HG03342 (cell line): Measurements from ENCODE around the gene TBL1X.
"Not testable (repeated sequence)": the region's sequence is repeated elsewhere in the genome, so short reads cannot be mapped to it uniquely, and the experiment has no call there.

Experiments used
- ATAC-seq: cut with Tn5 transposase; IDR thresholded peaks from one replicate; pipeline ENCODE4 v1.9.1; 2021; ENCODE audit warnings: mild to moderate bottlenecking, moderate library complexity; ENCODE audit not compliant: unreplicated experiment

TBL1X gene

DNA sequence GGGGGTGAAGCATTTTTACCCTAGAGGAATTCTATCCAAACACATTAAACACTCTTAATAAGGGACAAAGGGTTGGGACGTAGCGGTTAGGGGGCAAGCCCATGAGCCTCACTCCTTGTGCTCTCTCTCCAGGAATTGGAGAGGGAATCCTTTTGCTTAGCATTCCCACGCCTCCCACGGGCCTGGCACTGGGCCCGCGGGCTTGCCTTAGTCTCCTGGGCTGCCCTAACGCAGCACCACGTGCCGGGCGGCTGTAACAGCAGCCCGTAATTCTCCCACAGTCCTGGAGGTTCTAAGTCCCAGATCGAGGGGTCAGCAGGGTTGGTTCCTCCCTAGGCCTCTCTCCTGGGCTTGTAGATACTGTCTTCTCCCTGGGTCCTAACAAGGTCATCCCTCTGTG, 67.5 kb downstream of the TBL1X start:
- no peak for ATAC-seq

DNA sequence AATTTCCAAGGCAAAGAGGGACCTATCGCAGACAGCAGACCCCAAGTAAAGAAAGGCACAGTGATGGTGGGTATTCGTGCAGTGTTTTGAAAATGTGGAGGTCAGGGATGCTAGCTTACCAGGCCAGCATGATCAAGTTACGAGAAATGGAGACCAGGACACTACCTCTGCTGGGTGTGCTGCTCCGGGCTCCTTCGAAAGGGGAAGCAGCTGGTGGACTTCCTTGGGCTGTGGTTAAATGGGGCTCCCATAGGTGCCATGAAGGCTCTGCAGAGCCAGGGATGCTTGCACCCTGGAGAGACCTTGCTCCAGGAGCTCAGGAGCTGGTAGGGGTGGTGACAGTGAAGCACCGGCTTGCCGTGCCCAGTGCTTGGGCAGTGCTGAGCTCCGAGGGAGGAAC, 68.8 kb downstream of the TBL1X start:
- ATAC-seq: no peak

DNA sequence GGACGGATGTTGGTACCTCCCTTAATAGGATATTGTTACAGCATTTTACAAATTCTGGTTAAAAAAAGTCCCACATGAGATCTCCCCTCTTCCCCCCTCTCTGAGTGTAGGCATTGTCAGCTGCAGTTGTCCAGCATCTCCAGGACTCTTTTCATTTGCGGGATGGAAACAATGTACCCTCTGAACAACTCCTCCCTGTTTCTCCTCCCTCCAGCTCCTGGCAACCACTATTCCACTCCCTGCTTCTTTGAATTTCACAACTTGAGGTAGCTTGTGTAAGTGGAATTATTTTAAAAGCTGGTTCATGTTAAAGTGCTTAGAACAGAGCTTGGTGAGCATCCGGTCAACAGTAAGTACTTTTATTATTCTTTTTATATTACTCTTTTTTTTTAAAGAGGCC, 69.8 kb downstream of the TBL1X start:
- ATAC-seq: no peak

DNA sequence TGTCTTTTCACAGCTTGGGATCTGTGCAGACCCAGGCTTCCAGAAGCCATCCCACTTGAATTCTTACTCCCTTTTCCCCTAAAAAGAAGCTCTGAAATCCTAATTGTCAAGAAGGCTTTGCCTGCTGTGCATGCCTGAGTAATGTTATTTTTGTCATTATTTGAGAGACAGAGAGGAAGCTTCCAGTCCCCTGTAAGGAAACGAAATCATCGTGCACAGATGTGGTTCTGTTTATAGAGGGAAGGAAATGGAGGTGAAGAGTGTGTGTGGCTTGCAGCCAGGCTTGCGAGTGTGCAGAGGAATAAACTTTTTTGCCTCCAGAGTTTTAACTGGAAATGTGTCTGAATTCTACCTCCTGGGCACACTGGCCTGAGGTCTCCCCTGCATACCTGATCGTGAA, 70.2 kb downstream of the TBL1X start:
- ATAC-seq: no peak

DNA sequence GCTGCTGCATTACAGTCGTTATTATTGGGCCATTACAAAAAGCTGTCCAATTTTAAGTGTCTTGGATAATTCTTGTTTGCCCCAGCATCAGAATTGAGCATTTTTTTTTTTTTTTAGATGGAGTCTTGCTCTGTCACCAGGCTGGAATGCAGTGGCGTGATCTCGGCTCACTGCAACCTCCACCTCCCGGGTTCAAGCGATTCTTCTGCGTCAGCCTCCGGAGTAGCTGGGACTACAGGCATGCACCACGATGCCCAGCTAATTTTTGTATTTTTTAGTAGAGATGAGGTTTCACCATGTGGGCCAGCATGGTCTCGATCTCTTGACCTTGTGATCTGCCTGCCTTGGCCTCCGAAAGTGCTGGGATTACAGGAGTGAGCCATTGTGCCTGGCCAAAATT, 71.3 kb downstream of the TBL1X start:
- not testable (repeated sequence) for ATAC-seq

DNA sequence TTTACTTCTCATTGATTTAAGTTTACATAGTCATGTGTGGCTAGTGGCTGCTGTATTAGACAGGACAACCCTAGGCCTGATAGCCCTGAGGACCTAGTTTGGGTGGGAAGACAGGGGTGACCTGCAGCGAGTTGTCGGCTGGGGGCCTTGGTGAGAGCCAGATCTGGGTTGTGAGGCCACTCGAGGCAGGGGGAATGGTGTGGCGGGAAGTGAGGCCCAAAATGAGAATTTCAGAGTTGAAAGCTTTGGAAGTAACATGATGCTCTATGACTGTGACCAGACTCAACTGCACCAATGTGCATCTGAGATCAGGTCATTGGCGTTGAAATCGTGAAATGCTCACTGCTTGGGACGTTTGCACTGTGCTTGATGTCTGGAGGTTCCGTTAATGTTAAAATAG, 72.9 kb downstream of the TBL1X start:
- no peak for ATAC-seq

DNA sequence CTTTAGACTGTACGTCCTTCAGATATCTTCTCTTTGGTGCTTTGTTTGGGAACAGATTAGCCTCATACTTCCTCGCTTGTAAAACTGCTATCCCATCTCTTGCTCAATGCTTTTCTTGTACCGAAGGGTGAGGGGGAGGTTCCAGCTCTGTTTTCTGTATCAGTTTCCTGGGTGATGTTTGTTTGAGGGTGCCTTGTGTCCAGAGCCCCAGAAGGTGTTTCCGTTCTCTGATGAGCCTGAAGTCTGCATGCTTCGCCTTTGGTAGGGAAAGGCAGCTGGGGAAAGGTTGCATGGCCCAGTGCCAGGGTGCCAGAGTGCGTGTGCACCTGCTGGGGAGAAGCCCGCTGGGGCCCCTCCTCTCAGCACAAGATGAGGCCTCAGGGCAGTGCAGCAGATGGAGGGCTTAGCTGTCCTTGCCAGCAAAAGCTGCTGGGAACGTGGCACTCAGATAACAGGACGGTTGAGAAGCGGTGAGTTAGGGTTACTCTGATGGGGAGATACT, 73.7 kb downstream of the TBL1X start:
- no peak for ATAC-seq

DNA sequence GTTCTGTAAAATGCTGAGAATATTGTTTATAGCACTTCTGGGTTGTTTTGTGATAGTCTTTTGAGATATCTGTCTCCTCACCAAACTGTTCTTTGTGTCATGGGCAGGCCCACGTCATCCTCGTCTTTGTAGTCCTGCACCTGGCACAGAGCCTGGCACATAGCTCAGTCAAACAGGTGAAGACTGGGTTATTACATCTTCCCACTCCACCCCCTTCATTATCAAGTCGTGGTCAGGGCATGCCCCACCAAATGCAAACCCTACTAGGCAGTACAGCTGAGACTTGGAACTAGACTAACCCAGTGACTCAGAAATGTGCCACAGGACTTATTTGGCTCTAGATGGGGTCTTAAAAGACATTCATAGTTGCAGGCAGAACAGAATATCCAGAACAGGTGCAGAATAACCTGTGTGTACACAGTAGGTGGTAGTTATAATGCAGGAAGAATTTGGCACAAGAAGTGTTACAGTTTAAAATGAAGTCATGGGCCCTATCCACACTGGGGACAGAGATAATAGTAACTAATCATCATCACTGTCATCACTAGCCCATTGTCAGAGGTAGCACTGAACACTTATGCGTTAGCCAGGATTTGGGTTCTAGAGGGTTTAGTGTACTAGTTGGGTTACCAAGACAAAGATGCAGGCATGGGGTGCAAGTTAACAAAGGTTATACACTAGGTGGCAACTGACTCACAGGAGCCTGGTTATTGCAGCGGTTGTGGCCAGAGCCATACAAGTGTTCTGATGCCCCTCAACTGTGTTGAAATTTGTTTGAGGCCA, 74.9 kb downstream of the TBL1X start:
- no peak for ATAC-seq

DNA sequence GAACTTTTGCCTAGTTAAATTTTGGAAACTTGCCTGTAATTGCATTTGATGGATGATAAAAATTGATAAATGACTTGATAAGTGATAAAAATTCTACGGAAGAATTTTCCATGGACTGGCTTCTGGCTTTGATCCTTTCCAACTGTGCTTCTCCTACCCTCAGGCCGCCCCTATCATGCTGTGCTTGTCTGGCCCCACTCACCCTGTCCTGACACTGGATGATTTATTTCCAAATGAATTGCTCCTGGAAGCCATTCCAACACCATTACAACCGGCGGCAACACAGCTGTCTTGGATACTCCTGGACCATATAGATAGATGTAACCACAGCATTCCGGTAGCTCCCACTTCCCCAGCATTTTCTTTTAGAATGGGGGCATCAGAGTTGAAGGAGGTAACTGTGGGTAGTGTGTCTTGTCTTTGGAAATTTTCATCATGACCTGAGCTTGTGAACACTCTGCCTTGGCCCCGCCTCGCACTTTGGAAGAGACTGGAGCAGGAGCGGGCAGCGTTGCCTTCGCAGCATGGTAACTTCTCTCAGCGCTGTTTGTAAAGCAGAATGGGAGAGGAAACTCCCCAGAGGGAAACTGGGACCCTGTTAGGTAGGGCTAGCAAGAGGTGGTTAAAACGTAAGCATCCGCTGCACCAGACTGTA, 77.4 kb downstream of the TBL1X start:
- no peak for ATAC-seq

DNA sequence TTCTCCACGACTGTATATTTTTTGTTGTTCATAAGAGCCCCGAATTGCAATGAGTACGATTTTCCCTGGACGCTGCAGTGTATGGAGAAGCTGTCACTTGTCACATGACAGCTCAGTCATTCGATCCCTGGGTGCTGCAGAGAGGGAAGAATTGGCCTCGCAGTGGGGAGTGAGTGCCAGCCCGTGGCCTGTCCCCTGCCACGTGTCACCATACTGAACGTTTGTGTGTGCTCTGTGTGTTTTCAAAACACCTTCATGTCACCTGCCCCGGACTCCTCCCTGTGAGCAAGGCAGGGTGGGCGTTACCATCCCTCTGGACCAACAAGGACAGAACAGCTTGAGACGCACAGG, 77.9 kb downstream of the TBL1X start:
- no peak for ATAC-seq

DNA sequence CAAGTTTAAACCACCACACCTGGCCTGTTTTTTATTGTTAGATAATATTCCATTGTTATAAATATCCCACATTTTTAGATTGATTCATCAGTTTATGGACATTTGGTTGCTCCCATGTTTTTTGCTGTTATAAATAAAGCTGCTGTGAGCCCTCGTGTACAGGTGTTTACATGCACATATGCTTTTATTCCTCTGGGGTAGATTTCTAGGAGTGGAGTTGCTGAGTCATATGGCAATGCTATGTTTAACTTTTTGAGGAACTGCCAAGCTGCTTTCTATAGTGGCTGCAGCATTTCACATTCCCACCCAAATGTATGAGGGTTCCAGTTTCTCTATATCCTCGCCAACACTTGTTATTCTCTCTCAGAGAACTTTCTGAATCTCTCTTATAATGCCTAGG, 90.5 kb downstream of the TBL1X start:
- no peak for ATAC-seq

DNA sequence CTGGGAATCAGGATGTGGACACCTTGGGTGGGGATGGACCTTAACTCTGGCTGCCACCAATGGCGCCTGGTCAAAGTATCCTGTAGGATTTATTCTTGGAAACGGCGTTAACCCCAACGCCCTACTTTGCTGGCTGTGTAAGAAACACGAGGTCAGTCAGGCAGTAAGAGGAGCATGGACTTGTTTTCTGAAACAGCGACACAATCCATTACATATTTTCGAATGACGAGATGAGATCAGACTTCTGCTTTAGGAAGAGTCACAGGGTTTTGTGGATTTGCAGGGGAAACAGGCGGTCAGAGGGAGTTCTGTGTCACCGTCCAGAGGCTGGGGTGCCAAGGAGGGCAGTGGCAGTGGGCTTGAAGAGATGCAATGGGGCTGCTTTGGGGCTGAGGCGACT, 92.2 kb downstream of the TBL1X start:
- ATAC-seq: no peak

DNA sequence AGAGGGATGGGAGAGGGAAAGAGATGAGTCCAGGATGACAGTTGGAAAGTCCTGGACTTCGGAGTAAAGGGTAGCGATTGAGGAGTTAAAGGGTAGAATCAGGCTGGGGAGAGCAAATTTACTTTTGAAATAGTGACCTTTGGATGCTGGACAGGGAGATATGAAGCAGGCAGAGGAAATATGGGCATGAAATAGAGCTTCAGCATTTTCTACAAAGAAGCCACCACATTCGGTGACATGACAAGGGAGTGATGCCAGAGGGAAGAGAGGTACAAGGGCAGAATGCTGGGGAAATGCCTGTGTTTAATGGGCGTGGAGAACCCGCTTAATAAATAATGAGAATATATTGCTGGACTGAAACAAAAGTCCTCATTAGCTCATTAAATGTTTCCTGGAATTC, 92.7 kb downstream of the TBL1X start:
- ATAC-seq: no peak

DNA sequence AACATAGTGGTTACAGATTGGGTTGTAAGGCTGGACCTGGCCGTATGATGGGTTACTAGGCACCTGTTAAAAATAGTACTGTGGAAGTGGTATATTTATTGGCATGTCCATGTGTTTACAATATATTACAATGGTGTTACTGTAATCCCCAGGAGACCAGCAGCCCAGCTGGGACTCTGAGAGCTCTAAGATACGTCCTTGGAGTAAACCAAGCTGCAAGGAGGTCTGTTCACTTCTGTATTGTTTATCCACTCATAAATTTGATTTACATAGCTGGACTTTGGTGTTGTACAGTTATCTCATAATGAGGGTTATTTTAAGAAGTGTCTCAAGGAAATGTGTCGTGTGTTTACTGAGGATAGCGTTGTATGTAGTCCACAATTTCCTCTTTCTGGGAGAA, 93.8 kb downstream of the TBL1X start:
- ATAC-seq: no peak

DNA sequence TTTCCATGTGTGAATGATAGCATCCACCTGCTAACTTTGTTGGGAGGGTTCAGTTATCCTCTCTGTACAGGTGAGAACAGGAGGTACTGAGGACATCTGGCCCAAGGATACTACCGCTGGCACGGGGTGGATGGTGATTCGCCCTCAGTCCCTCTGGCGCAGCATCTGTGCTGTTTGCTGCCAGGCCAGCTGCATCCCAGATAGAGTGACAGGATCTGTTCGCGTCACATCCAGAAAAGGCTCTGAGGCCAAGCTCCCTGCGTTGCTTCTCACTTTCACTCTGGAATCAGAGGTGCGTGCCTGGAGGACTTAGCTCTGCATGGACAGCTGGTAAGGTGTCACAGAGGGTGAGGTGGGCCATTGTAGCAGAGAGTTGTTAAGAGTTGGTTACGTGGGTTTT, 95.4 kb downstream of the TBL1X start:
- no peak for ATAC-seq

DNA sequence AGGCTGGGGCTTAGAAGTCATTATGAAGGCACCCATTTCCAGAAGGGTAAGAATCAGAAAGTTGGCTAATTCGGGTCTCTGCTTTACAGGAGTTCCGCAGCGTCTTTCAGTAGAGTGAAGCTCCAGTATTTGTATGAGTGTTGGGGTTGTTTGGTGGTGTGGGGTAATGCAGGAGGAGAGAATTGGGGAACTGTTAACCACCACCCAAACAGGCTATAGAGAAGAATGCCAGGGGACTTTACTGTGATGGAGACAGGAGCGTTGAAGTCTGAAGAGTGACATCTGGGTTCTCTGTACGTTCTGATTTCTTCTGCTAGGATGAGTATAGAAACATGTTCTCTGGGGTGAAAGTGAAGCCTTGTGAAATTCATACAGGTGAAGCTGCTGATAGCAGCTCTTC, 96.3 kb downstream of the TBL1X start:
- ATAC-seq: no peak

DNA sequence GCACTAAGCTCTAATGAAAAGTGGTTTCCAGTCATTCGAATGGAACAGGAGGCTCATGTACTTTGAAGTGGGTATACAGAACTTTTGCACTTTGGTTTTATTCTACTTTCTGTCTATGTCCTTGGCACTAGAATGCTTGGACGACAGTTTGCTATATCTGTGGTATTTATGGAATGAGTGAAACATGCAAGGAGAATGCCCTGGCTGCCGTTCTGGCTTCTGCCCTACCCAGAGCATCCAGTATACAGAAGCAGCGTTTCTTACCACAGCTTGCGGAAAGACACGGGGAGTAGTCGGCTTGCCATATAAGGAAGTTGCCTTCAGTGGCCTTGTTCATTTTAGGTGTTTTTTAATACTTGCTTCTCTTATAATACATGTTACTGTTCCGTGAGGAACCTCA, 98.0 kb downstream of the TBL1X start:
- ATAC-seq: no peak

DNA sequence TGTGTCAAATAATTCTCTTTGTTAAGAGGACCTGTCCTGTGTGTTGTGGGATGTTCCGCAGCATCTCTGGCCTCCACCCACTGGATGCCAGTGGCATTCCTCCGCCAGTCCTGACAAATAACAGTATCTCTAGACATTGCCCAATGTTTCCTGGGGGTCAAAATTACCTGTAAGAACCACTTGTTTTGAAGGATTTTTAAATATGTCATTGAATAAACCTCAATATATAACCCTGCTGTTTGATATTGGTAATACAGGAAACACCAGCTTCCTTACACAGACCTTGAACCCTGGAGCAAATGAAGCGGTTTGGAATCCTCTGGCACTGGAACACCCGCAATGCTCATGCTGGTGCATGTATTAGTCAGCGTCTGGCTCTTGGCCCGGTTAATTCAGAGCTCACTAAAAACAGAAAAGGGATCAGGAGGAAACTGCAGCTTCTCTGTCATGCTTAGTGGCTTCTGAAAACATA, 101.3 kb downstream of the TBL1X start:
- no peak for ATAC-seq

DNA sequence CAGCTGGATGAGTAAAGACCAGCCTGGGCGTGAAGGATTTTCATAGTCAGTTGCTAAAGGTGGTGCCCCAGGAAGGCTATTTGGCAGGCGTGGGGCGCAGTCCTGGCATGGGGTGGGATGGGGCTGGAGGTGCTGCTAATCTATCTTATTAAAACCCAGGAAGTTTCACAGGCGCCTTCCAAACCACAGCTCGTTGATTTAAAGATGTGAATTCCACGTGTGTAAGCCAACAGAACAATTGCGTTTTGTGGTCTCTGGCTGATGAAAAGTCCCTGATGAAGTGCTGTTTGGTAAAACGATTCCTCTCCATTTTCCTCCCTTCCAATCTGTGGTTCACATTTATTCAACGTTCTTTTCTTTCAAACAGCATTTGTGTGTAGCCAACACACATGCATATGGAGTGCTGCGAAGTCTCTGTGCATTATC, 105.0 kb downstream of the TBL1X start:
- no peak for ATAC-seq

DNA sequence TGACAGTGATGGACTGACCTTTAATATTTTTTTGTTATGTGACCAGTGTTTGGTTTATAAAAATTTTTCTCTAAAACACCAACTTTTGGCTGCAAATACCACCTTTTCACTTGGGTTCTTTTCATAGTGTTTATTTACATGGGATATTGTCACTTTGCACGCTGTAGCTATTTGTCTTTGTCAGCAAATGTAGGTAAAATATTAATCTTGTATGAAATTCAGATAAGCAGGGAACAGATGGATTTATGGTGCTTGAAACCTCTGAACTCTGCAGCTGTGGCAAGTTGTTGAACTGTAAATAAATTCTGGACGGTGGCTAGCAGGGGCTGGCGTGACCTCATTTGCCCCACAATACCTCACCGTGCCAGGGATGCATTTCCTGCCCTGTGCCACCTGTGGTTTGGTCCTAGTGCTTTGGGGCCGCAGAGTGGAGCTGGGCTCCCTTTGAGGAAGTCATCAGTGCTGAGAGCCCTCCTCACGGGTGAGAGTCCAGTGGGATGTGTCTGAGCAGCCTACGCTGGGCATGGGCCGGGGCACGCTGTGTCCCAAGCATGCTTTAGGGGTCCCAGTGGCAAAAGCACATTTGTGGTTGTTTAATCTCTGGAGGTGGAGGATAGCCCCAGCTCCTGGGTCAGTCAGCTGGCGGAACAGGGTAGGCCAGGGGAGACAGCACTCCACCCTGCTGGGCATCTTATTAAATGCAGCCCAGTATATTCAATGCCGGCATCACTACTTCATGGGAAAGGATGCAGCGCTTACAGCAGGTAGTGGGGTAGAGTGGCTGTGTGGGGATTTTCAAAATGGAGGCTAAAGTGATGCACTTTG, 108.6 kb downstream of the TBL1X start:
- ATAC-seq: peak; percentile 19

DNA sequence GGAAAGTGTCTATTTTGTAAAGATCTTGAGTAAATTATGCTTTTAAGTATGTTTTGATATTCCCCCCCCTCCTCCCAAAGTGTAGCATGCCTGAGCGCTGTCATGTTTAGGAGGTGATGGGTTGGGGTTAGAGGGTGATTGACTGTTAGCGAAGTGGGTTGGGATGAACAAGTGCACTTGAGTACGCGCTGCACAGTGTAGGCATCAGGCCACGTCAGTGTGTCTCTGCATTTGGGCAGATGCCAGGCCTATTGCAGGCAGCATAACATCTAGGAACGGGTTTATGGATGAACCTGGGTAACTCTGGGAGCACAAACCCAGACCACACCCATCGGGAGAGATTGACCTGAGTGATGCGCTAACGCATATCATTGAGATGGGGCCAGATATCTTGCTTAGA, 111.2 kb downstream of the TBL1X start:
- ATAC-seq: no peak

DNA sequence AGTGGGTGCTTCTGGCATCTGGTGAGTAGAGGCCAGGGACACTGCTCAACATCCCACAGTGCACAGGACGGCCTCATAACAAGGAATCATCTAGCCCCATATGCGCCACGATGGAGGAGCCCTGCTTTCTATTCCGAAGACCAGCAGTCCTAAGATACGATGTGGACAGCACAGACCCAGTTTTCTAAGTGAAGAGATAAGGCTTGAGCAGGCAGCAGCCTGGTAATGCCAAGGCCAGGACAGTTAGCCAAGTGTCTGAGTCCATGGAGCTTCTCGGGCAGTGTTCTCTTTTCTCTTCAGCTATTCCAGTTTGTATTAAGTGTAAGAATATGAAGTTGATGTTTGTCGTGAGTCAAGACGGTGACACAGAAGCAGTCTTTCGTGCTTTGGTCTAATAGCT, 112.7 kb downstream of the TBL1X start:
- no peak for ATAC-seq
